GM19025 (cell line): ENCODE measurements around the gene GPR156.
"Not testable (repeated sequence)": the region's sequence is repeated elsewhere in the genome, so short reads cannot be mapped to it uniquely, and the experiment has no call there.

Experiments used
- ATAC-seq: cut with Tn5 transposase; IDR thresholded peaks from one replicate; pipeline ENCODE4 v1.9.1; 2021; ENCODE audit warnings: mild to moderate bottlenecking, low read depth, moderate library complexity; ENCODE audit not compliant: unreplicated experiment

The GPR156 gene

GRCh38 chr3:120275618-120276017 lies 9.4 kb downstream of the GPR156 start:
- ATAC-seq, result no peak

- ATAC-seq, result no peak
These were observed 10.3 kb downstream of the GPR156 start for GRCh38 chr3:120274739-120275167.

- no peak for ATAC-seq
These were observed 12.7 kb downstream of the GPR156 start for GRCh38 chr3:120272286-120272685.

GRCh38 chr3:120265989-120266388 lies 19.0 kb downstream of the GPR156 start:
- no peak for ATAC-seq

DNA sequence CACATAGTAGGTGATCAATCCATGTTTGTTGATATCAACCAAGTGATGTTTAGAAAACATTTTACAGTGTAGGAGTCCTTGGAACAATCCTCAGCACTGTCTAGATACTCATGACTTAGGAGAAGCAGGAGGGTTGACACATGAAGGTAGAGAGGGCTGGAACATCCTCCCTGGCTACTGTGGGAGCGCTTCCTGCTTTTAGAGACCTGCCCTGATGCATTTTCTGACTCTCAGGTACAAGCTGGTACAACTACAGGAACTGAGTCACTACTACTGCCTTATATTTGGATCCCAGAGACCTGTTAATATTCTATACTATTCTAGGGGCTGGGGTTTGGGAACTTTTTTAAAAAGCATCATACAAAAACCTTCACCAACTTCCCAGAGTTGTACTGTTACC lies 20.1 kb downstream of the GPR156 start:
- no peak for ATAC-seq

GRCh38 chr3:120263792-120264191 lies 21.2 kb downstream of the GPR156 start:
- ATAC-seq, result no peak

DNA sequence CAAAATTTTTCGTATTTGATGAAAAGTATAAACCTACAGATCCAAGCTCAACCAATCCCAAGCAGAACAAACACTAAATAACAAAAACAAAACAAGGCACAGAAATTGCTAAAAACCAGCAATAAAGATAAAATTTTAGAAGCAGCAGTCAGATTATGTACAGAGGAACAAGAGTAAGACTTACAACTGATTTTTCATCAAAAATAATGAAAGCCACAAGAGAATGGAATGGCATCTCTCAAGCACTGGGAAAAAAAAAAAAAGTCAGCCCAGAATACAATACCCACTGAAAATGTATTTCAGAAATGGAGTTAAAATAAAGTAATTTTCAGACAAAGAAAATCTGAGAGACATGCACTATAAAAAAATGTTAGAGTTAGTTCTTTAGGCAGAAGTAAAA lies 27.0 kb downstream of the GPR156 start:
- ATAC-seq, result no peak

GRCh38 chr3:120245386-120245785 lies 39.6 kb downstream of the GPR156 start:
- no peak for ATAC-seq

DNA sequence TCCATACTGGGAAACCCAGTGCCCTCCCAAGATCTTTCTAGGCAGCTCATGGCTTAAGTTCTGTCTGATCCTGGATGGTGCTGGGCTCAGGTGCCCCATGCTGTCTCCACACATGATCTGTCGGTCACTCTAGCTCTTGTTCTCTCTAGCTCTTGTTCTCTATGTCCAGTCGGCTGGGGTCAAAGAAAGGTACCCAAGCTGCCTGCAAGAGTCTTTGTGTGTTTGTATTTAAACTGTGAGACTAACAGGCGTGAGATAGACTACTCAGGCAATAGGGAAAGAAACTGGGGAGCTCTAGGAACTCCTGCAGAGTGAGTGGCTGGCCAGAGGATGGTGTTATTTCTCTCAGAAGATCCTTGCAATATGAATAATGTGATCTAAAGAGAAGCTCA lies 40.2 kb downstream of the GPR156 start:
- ATAC-seq, result no peak

DNA sequence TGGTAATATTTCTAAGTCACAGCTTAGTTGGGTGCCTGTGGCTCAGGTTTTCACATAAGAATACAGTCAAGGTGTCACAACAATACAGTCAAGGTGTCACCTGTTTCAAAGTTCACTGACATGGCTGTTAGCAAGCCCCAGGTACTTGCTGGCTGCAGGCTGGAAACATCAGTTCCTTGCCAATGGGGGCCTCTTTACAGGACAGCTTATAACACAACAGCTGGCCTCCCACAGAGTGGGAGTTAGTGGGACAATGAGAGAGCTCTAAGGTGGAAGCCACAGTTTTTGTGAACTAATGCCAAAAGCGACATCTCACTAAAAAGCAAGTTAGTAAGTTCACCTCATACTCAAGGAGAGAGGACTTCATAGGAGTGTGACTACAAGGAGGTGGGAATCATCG lies 45.4 kb downstream of the GPR156 start:
- ATAC-seq, result no peak

- ATAC-seq, result no peak
These were observed 57.2 kb downstream of the GPR156 start for GRCh38 chr3:120227710-120228347.

GRCh38 chr3:120224237-120224636 lies 60.8 kb downstream of the GPR156 start:
- no peak for ATAC-seq

GRCh38 chr3:120218981-120219380 lies 66.0 kb downstream of the GPR156 start:
- no peak for ATAC-seq

DNA sequence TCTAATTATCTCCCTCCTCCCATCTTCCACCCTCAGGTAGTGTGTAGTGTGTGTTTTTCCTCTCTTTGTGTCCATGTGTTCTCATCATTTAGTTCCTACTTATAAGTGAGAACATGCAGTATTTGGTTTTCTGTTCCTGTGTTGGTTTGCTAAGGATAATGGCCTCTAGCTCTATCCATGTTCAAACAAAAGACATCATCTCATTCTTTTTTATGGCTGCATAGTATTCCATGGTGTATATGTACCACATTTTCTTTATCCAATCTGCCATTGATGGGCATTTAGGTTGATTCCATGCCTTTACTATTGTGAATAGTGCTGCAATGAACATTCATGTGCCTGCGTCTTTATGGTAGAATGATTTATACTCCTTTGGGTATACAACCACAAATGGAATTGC lies 68.4 kb downstream of the GPR156 start:
- ATAC-seq, result not testable (repeated sequence)

- ATAC-seq, result no peak
These were observed 70.8 kb downstream of the GPR156 start for GRCh38 chr3:120214176-120214575.

- ATAC-seq, result no peak
These were observed 72.5 kb downstream of the GPR156 start for GRCh38 chr3:120212505-120212904.

- ATAC-seq, result no peak
These were observed 75.6 kb downstream of the GPR156 start for GRCh38 chr3:120209425-120209824.

DNA sequence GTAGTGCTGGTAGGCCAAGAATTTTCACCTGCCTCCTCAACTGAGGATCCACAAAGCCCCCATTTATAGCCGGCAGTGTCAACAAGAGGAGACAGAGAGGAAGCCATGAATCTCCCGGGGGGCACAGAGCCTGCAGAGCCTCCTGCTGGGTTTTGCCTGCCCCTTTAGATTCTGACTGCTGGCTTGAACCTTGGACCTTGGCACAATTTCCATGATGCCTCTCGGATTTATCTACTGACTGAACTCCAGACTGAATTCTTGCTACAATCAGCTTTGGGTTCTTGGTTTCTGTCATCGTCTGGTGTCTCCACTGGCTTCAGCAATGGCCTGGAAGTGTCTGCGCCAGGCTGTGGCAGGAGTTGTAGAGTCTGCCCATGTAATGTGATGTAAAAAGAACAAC lies 80.7 kb downstream of the GPR156 start:
- ATAC-seq, result no peak

DNA sequence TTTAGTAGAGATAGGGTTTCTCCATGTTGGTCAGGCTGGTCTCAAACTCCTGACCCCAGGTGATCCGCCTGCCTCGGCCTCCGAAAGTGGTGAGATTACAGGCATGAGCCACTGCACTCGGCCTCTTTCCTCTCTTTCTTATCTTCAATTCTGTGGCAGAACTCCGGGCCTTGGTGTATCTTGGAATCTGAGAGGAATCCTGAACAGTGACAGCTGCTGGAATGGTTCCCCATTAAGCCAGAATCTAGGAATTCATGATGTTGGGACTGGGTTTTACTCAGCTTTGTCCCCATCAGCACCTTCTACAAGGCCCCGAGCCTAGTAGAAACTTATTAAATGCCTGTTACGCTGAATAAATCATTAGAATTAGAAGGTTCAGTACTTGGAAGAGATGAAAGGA lies 81.4 kb downstream of the GPR156 start:
- ATAC-seq, result no peak

DNA sequence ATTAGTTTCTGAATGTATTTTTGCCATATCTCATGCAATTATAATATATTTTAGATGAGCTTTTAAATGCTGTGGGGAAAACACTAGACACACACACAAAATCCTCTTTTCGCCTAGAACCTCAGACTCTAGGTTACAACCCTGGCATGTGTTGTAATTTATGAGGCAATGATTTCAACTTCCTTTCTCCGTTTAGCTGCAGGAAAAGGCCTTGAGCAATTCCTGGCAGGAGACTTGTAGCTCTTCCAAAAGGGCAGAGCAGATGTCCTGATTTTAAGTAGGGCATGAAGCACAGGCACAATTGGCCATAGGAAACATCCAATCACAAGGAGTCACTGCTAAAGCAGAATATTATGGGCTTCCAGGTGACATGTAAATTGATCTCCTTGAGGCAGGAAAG lies 82.0 kb downstream of the GPR156 start:
- no peak for ATAC-seq

DNA sequence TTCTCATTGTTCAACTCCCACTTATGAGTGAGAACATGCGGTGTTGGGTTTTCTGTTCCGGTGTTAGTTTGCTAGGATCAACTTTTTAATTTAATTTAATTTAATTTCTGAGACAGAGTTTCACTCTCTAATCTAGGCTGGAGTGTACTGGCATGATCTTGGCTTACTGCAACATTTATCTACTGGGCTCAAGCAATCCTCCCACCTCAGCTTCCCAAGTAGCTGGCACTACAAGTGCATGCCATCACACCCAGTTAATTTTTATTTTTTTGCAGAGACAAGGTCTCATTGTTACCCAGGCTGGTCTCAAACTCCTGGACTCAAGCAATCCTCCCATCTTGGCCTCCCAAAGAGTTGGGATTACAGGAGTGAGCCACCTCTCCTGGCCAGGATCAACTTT lies 82.7 kb downstream of the GPR156 start:
- no peak for ATAC-seq

DNA sequence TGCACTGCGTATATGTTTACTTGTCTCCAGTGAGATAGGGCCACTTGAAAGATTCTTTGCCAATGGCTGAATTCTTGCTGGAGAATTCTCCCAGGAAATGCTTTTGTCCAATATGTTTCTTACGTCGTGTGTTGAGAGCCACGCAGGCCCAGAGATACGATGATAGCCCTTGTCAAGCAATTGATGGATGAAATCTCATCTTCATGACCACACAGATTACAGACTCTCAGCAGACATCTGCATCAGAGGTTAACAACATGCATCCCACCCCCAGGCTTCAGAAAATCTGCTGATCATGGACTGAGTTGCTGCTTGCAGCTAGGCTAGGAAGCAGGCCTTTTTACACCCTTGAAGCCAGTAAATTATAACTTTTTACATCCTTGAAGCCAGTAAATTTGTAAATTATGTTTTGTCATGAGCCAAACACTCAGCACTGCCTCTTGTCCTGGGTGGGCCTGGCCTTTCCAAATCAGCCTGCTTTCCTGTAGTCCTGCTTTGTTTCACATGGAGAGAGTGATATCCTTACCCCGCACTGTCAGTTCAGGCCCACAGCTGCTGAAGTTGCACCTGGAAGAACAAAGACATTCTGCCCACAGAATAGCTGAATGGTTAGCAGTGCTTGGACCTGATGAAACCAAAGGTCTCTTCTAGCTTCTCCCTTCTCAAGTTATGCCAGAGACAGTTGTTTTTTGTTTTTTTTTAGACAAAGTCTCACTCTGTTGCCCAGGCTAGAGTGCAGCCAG lies 84.4 kb downstream of the GPR156 start:
- no peak for ATAC-seq
